ENCODE data around the gene SPDYE3.
A peak's percentile ranks its signal among the peaks of the same experiment; 100 is the strongest.
"Not testable (repeated sequence)": the region's sequence is repeated elsewhere in the genome, so short reads cannot be mapped to it uniquely, and the experiment has no call there.

The SPDYE3 gene

DNA sequence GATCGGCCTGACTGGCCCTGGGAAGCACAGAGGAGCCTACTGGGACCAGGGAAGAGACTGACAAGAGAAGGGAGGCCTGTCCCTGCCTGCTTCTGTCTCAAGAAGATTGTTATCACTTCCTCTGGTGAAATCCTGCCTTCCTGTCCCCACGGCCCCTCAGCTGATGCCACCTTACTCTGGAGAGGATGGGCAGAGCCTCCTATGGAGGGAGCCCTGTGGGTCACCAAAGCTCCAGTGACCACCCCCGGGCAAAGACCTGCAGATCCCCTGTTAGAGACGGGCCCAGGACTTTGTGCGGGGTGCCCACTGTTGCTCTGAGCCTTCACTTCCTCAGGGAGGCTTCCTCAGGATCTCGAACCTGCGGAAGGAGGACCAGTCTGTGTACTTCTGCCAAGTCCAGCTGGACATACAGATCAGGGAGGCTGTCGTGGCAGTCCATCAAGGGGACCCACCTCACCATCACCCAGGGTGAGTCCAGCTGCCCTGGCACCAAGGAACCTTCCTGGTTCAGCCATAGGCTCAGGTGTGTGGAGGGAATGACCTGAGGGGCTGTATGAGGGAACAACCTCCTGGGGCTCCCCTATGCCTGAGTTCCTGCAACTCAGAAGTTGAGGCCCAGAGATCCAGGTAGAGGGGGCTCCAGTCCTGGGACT lies 49.0 kb downstream of the SPDYE3 start:
- DNase-seq (ENCODE audit: extremely low spot score) = no peak
- TF ChIP-seq, protein P1, sequence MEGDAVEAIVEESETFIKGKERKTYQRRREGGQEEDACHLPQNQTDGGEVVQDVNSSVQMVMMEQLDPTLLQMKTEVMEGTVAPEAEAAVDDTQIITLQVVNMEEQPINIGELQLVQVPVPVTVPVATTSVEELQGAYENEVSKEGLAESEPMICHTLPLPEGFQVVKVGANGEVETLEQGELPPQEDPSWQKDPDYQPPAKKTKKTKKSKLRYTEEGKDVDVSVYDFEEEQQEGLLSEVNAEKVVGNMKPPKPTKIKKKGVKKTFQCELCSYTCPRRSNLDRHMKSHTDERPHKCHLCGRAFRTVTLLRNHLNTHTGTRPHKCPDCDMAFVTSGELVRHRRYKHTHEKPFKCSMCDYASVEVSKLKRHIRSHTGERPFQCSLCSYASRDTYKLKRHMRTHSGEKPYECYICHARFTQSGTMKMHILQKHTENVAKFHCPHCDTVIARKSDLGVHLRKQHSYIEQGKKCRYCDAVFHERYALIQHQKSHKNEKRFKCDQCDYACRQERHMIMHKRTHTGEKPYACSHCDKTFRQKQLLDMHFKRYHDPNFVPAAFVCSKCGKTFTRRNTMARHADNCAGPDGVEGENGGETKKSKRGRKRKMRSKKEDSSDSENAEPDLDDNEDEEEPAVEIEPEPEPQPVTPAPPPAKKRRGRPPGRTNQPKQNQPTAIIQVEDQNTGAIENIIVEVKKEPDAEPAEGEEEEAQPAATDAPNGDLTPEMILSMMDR (IDR thresholded peaks at IDR 0.05; ENCODE audit: control extremely low read depth, extremely low read depth, low read depth, missing control alignments) = no peak
- CTCF ChIA-PET = no interaction called here
- POLR2A ChIA-PET = no interaction called here

DNA sequence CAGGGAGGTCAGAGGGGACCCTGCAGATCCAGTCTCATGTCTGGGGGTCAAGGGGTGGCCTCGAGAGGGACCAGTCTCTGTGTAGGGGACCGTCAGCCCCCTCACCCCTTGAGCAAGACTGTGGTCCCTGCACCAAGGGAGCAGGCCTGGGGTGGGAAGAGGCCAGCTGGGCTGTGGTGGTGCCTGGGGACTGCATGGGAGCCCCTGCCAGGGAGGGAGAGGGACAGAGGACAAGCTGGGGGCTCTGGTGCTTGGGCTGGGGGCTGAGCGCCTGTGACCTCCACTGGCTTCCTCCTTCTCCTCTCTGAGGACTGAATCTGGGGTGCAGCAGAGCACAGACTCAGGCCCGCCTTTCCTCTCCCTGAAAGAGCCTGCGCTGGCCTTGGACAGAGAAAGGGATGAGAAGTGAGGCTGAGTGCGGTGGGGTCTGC lies 49.6 kb downstream of the SPDYE3 start:
- TF ChIP-seq, protein P1 (IDR thresholded peaks at IDR 0.05; ENCODE audit: control extremely low read depth, extremely low read depth, low read depth, missing control alignments) = no peak
- CTCF ChIA-PET = no interaction called here
- no peak for DNase-seq (ENCODE audit: extremely low spot score)
- POLR2A ChIA-PET = no interaction called here

DNA sequence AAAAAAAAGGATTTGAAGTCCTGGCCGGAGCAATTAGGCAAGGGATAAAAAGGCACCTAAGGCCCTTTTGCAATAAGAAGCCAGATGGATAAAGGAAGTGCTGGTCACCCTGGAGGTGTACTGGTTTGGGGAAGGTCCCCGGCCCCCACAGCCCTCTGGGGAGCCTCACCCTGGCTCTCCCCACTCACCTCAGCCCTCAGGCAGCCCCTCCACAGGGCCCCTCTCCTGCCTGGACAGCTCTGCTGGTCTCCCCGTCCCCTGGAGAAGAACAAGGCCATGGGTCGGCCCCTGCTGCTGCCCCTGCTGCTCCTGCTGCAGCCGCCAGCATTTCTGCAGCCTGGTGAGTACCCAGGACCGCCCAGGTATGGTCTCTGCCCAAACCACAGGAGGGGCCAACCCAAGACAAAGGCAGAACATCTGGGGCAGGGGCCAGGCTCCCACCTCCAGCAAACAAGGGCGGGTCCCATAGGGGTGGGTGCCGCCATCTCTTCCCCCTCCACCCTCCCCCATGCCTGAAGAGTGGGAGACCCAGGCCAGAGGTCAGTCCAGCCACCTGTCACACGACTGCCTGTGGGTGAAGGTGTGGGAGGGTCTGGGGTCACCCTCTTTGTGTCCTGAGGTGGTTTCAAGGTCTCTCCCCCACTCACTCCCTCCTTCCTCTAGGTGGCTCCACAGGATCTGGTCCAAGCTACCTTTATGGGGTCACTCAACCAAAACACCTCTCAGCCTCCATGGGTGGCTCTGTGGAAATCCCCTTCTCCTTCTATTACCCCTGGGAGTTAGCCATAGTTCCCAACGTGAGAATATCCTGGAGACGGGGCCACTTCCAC lies 50.7 kb downstream of the SPDYE3 start, which contains the start of gene PILRB:
Gene PILRB (plus strand): TSS at position 91 of the 830 bp plus-strand sequence. CDS start 186 bp downstream, at position 277.
- DNase-seq (ENCODE audit: extremely low spot score) = no peak
- POLR2A ChIA-PET = interaction anchor here (1.1 kb wide), 1 partner anchor 11 kb away, joined by 3 read pairs; no protein-coding TSS in a partner anchor
- CTCF ChIA-PET = interaction anchor here (1.1 to 2.5 kb wide), 3 partner anchors 14 to 50 kb away, joined by 3 to 16 read pairs (median 3); no protein-coding TSS in a partner anchor
- TF ChIP-seq, protein P1 (IDR thresholded peaks at IDR 0.05; ENCODE audit: control extremely low read depth, extremely low read depth, low read depth, missing control alignments) = peak; percentile 21

DNA sequence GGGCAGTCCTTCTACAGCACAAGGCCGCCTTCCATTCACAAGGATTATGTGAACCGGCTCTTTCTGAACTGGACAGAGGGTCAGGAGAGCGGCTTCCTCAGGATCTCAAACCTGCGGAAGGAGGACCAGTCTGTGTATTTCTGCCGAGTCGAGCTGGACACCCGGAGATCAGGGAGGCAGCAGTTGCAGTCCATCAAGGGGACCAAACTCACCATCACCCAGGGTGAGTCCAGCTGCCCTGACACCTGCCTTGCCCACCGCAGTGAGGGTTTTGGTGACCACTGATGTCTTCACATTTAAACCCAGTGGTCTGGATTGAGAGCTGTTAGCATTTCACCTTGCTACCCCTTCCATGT lies 51.3 kb downstream of the SPDYE3 start:
- CTCF ChIA-PET = interaction anchor here (0.9 to 2.5 kb wide), 6 partner anchors 12 to 76 kb away, joined by 3 to 16 read pairs (median 3); no protein-coding TSS in a partner anchor
- POLR2A ChIA-PET = interaction anchor here (1.1 kb wide), 1 partner anchor 10 kb away, joined by 3 read pairs; no protein-coding TSS in a partner anchor
- no peak for DNase-seq (ENCODE audit: extremely low spot score)
- TF ChIP-seq, protein P1 (IDR thresholded peaks at IDR 0.05; ENCODE audit: control extremely low read depth, extremely low read depth, low read depth, missing control alignments) = no peak

DNA sequence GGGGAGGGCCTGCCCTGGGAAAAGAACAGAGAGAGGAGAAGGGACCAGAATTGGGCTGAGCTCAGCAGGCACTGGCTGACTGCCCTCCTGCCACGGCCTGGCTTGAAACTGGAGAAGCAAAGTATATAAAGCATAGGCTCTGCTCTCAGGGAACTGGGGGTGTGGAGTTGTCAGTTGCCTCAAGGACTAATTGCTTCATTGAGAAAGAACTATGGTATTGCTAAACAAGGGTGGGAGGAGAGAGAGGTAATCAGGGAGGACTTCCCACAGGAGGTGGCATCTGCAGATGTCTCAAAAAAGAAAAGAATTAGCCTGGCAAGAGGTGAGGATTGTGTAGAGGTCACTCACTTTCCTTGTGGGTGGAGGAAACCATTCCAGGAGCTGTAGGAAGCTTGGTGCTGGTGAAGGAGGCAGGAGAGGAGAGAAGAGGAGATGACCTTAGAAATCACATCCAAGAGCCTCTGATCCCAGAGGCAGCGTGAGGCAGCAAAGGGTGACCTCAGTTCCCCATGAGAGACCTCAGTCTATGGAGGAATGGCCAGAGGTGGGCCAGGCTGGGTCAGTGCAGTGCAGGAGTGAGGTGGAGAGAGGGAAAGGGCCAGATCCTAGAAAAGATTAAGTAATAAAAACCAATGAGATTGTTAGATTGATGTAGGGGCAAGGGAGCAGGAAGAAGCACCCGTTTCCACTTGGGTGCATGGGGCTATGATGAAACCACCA lies 52.8 kb downstream of the SPDYE3 start:
- POLR2A ChIA-PET = no interaction called here
- CTCF ChIA-PET = interaction anchor here (1.1 to 2.5 kb wide), 3 partner anchors 14 to 48 kb away, joined by 3 to 16 read pairs (median 4); no protein-coding TSS in a partner anchor
- TF ChIP-seq, protein P1 (IDR thresholded peaks at IDR 0.05; ENCODE audit: control extremely low read depth, extremely low read depth, low read depth, missing control alignments) = no peak
- no peak for DNase-seq (ENCODE audit: extremely low spot score)

DNA sequence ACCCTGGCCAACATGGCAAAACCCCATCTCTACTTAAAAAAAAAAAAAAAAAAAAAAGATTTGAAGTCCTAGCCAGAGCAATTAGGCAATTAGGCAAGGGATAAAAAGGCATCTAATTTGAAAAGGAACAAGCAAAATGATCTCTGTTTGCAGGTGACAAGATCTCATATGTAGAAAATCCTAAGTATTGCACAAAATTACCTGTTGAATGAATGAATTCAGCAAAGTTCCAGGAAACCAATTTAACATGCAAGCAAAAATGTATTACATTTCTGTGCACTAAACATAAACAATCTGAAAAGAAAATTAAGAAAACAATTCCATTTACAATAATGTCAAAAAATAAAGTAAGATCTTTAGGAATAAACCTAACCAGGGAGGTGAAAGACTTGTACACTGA lies 55.6 kb downstream of the SPDYE3 start:
- ChIA-PET POLR2A (interaction anchor here (0.6 kb wide), 1 partner anchor 341 kb away, joined by 3 read pairs; no protein-coding TSS in a partner anchor), CTCF (no interaction called here)
- no peak for DNase-seq (ENCODE audit: extremely low spot score)
- TF ChIP-seq, protein P1 (IDR thresholded peaks at IDR 0.05; ENCODE audit: control extremely low read depth, extremely low read depth, low read depth, missing control alignments) = no peak

DNA sequence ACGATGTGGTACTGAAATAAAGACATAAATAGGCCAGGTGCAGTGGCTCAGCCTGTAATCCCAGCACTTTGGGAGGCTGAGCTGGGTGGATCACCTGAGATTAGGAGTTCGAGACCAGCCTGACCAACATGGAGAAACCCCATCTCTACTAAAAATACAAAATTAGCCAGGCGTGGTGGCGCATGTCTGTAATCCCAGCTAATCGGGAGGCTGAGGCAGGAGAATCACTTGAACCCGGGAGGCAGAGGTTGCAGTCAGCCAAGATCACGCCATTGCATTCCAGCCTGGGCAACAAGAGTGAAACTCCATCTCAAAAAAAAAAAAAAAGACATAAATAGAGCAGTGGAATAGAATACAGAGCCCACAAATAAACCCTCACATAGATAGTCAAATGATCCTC lies 56.3 kb downstream of the SPDYE3 start:
- POLR2A ChIA-PET = interaction anchor here (0.6 kb wide), 1 partner anchor 342 kb away, joined by 3 read pairs; no protein-coding TSS in a partner anchor
- CTCF ChIA-PET = interaction anchor here (2.2 to 2.5 kb wide), 2 partner anchors 19 to 44 kb away, joined by 5 to 12 read pairs; no protein-coding TSS in a partner anchor
- not testable (repeated sequence) for DNase-seq (ENCODE audit: extremely low spot score)
